ENCODE measurements around the gene PPP2R2C.

GRCh38 chr4:6270636-6271121, 201.7 kb downstream of the PPP2R2C start:
- no peak for TF ChIP-seq CTCF (IDR thresholded peaks at IDR 0.05; ENCODE audit: borderline replicate concordance, extremely low read depth, low read length, poor library complexity, severe bottlenecking)
- no peak for TF ChIP-seq EZH2 (IDR thresholded peaks at IDR 0.05; ENCODE audit: borderline replicate concordance, low read depth, low read length, severe bottlenecking)
